Right lobe of liver (tissue), 6 donors: ENCODE measurements around the gene HIP1R. TPM values are rescaled to one million over a fixed set of nuclear protein-coding genes. Genes with fewer than 3 reads are reported as not detected.
A peak's percentile ranks its signal among the peaks of the same experiment; 100 is the strongest.

ENCODE experiments used
- ATAC-seq, 4 donors: fragments of 200-7000 bp; cut with Tn5 transposase; one replicate each; pipeline ENCODE4 v1.9.1; 2020; ENCODE audit warnings: mild to moderate bottlenecking in 4 of 4, moderate library complexity in 4 of 4
- DNase-seq, 3 donors: peaks; one replicate each; pipeline ENCODE4 v3.0.0-alpha.2; 2020
- H3K27ac ChIP-seq, 3 donors: fragments of 200-600 bp; one replicate each; pipeline ENCODE4 v1.8.0; 2022
- H3K27me3 ChIP-seq, 2 donors: fragments of 200-600 bp; one replicate each; pipeline ENCODE4 v1.8.0; 2022
- H3K36me3 ChIP-seq, 4 donors: fragments of 200-600 bp; sonication (generic) in 1 of 4; one replicate each; pipeline versions ENCODE4 v1.5.1 to v1.8.0; 2017 to 2022; ENCODE audit warnings: control low read depth in 1 of 4
- H3K4me1 ChIP-seq, 4 donors: fragments of 200-600 bp; sonication (generic) in 1 of 4; one replicate each; pipeline versions ENCODE4 v1.5.1 to v1.8.0; 2017 to 2022; ENCODE audit warnings: control low read depth in 1 of 4
- H3K4me3 ChIP-seq, 3 donors: fragments of 200-600 bp; one replicate each; pipeline ENCODE4 v1.8.0; 2022
- H3K9me3 ChIP-seq, 4 donors: fragments of 200-600 bp; sonication (generic) in 1 of 4; one replicate each; pipeline versions ENCODE4 v1.5.1 to v1.8.0; 2017 to 2022; ENCODE audit warnings: control low read depth in 1 of 4
- POLR2A ChIP-seq: fragments of 450-650 bp; IDR thresholded peaks from one replicate; pipeline ENCODE4 v1.6.1; 2017; ENCODE audit warnings: antibody characterized with exemption, mild to moderate bottlenecking
- WGBS: methylation state at CpG from one replicate; pipeline ENCODE4 v1.1.6; 2018; ENCODE audit warnings: low coverage, low lambda C conversion rate; ENCODE audit not compliant: insufficient coverage; ENCODE audit errors: missing lambda C conversion rate; 5-methylcytosine and 5-hydroxymethylcytosine counted together
- intact Hi-C, 2 donors: fragments of 100-400 bp; cut with DNase I; formaldehyde crosslinking; loops; one replicate each; pipeline versions ENCODE4 v1.11.2 to v1.14.1; 2022
- total RNA-seq, 6 experiments: library from RNA; depleted of rRNA in 2 of 6; stranded (reverse); fragments of >200 nt in 2 of 6; fragmentation: NEBNext Ultra II Directional in 3 of 6; extraction: Animal tissue kit (Norgen Biotek cat#: 25700) in 3 of 6; gene quantifications; one replicate each; pipeline versions ENCODE4 v1.1.0 to v1.2.4, GENCODE V29; 2016 to 2023
- TF ChIP-seq, protein P1 (sequence below), 4 donors: fragments of 200-600 bp in 3 of 4; fragments of 450-650 bp in 1 of 4; IDR thresholded peaks; one replicate each; pipeline versions ENCODE4 v1.5.1 to v1.8.0; 2016 to 2022; ENCODE audit warnings: antibody characterized with exemption in 4 of 4, mild to moderate bottlenecking in 2 of 4
- donor health status: DM: no; HTN: yes; CAD: no.
- donor health status: DM: no; HTN: no; CAD: no.
- donor health status: DM: no; HTN: no; CAD: no.
- donor health status: DM: no; HTN: yes; CAD: no.
- donor health status: DM: no; HTN: yes; CAD: no.

Gene HIP1R
- total RNA-seq, 6 experiments from 2014 or later = 23.6 to 37.2 (median 27.8) TPM

GRCh38 chr12:122851820-122852219, 16.6 kb downstream of the HIP1R start:
- Histone ChIP-seq H3K9me3 (no peaks in the 10 kb centered on the region), H3K27ac (no peak overlapping the region), H3K36me3 (peaks cover 0 to 17% (median 0%) of the 10 kb centered on the region in 4 donors), H3K27me3 (no peaks in the 10 kb centered on the region), H3K4me3 (no peak overlapping the region), H3K4me1 (no peaks in the 10 kb centered on the region)
- intact Hi-C loops = loop anchor here in 1 of 2 donors (10.0 kb wide), 1 partner anchor 57 kb away; no protein-coding TSS in a partner anchor
- DNase-seq (peak in 1 of 3 donors; percentile 27), ATAC-seq (peak; percentile 17 to 62 (median 37))
- TF ChIP-seq POLR2A = no peak
- TF ChIP-seq, protein P1, sequence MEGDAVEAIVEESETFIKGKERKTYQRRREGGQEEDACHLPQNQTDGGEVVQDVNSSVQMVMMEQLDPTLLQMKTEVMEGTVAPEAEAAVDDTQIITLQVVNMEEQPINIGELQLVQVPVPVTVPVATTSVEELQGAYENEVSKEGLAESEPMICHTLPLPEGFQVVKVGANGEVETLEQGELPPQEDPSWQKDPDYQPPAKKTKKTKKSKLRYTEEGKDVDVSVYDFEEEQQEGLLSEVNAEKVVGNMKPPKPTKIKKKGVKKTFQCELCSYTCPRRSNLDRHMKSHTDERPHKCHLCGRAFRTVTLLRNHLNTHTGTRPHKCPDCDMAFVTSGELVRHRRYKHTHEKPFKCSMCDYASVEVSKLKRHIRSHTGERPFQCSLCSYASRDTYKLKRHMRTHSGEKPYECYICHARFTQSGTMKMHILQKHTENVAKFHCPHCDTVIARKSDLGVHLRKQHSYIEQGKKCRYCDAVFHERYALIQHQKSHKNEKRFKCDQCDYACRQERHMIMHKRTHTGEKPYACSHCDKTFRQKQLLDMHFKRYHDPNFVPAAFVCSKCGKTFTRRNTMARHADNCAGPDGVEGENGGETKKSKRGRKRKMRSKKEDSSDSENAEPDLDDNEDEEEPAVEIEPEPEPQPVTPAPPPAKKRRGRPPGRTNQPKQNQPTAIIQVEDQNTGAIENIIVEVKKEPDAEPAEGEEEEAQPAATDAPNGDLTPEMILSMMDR (IDR thresholded peaks at IDR 0.05) = no peak
- WGBS = no CpG with 5 or more reads among the region's 5 CpGs

DNA sequence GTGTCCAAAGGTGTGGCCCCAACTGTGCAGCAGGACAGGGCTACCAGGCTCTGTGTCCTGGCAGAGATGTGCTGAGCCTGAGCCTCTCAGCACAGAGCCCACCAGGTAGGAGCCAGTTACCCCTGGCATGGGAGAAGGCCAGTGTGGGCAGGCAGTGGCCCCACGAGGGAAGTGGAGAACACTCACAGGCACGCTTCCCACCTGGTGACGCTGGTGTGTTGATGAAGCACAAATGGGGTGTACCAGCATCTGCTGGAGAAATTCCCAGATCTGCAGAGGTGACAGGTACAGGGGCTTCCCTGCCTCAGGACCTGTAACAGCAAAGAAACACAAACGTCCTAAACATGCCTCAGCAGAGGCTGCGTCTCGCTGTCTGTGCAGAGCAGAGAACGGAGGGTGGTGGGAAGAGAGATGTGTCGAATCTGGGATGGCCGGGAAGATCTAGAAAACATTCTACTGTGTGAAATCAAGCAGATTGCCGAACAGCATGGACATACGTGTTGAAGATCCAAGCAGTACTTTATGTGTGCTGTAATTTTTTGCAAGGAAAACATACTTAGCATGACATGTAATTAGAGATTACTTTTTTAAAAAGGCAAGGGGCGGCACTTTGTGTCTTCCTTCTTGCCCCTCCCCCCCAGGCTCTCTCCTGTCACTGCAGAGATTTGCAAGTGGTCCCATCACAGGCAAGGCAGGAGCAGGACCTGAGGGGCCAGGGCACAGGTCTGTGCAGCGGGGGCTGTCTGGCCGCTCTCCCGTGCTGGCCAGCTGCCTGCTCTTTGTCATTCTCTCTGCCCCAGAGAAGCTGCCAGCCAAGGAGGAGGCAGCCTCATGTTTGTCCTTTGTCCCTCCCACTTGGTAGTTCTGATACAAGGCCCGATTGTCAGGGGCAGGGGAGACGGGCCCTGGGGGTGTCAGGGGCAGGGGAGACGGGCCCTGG, 17.3 kb downstream of the HIP1R start:
- Histone ChIP-seq H3K27me3 (no peaks in the 10 kb centered on the region), H3K36me3 (peaks cover 0 to 17% (median 0%) of the 10 kb centered on the region in 4 donors), H3K4me3 (no peak overlapping the region), H3K4me1 (peaks cover 0 to 8% (median 0%) of the 10 kb centered on the region in 4 donors), H3K9me3 (no peaks in the 10 kb centered on the region), H3K27ac (no peak overlapping the region)
- no peak for DNase-seq
- ATAC-seq = no peak
- TF ChIP-seq, protein P1 (IDR thresholded peaks at IDR 0.05) = no peak
- WGBS = 61% methylated on average over 14 of the region's 18 CpGs
- intact Hi-C loops = loop anchor here in 1 of 2 donors (10.0 kb wide), 1 partner anchor 58 kb away; no protein-coding TSS in a partner anchor

- DNase-seq (no peak), ATAC-seq (no peak)
- WGBS = 93% methylated on average over 6 of the region's 17 CpGs
- Histone ChIP-seq H3K4me1 (peaks cover 0 to 10% (median 0%) of the 10 kb centered on the region in 4 donors), H3K27me3 (no peaks in the 10 kb centered on the region), H3K27ac (no peak overlapping the region), H3K9me3 (no peaks in the 10 kb centered on the region), H3K4me3 (no peak overlapping the region), H3K36me3 (peaks cover 0 to 17% (median 0%) of the 10 kb centered on the region in 4 donors)
- TF ChIP-seq, protein P1 (IDR thresholded peaks at IDR 0.05) = no peak
- no peak for TF ChIP-seq POLR2A
- intact Hi-C loops = loop anchor here in 1 of 2 donors (10.0 kb wide), 1 partner anchor 59 kb away; no protein-coding TSS in a partner anchor
These were observed 18.5 kb downstream of the HIP1R start for GRCh38 chr12:122853582-122854245.

GRCh38 chr12:122854554-122854953, 19.3 kb downstream of the HIP1R start:
- H3K27me3 ChIP-seq = no peaks in the 10 kb centered on the region
- intact Hi-C loops = loop anchor here in 1 of 2 donors (10.0 kb wide), 1 partner anchor 60 kb away; no protein-coding TSS in a partner anchor
- no peak overlapping the region for H3K27ac ChIP-seq
- no peaks in the 10 kb centered on the region for H3K9me3 ChIP-seq
- WGBS = 87% methylated on average over 3 of the region's 17 CpGs
- DNase-seq (no peak), ATAC-seq (no peak)
- peaks cover 0 to 10% (median 0%) of the 10 kb centered on the region in 4 donors for H3K4me1 ChIP-seq
- no peak for TF ChIP-seq POLR2A
- TF ChIP-seq, protein P1 (IDR thresholded peaks at IDR 0.05) = no peak
- H3K36me3 ChIP-seq = peaks cover 0 to 17% (median 0%) of the 10 kb centered on the region in 4 donors
- no peak overlapping the region for H3K4me3 ChIP-seq
